Tibial nerve (tissue), 4 donors: ENCODE measurements around the gene WDR82. TPM values are rescaled to one million over a fixed set of nuclear protein-coding genes. Genes with fewer than 3 reads are reported as not detected.

Experiments used
- DNase-seq, 2 donors: peaks; one replicate each; pipeline ENCODE4 v3.0.0-alpha.2; 2019; ENCODE audit warnings: low spot score in 2 of 2
- H3K27ac ChIP-seq, 4 donors: fragments of 200-600 bp; sonication (generic) in 3 of 4; one replicate each; pipeline ENCODE4 v1.5.1; 2017 to 2019; ENCODE audit warnings: mild to moderate bottlenecking in 1 of 4
- H3K27me3 ChIP-seq, 2 donors: fragments of 200-600 bp; sonication (generic) in 1 of 2; one replicate each; pipeline versions ENCODE4 v1.5.1 to v1.6.0; 2017 to 2019
- H3K36me3 ChIP-seq, 3 donors: fragments of 200-600 bp; sonication (generic); one replicate each; pipeline ENCODE4 v1.5.1; 2018 to 2019
- H3K4me1 ChIP-seq, 4 donors: fragments of 200-600 bp; sonication (generic) in 3 of 4; one replicate each; pipeline ENCODE4 v1.5.1; 2017 to 2019
- H3K4me3 ChIP-seq, 4 donors: fragments of 200-600 bp; sonication (generic) in 3 of 4; one replicate each; pipeline ENCODE4 v1.5.1; 2017 to 2019; ENCODE audit warnings: mild to moderate bottlenecking in 1 of 4, moderate library complexity in 1 of 4
- H3K9me3 ChIP-seq, 4 donors: fragments of 200-600 bp; sonication (generic) in 3 of 4; one replicate each; pipeline ENCODE4 v1.5.1; 2017 to 2019
- EP300 ChIP-seq, 2 donors: sonication (generic); formaldehyde crosslinking; IDR thresholded peaks; one replicate each; pipeline ENCODE4 v1.6.1; 2017; ENCODE audit warnings: antibody characterized with exemption in 2 of 2, mild to moderate bottlenecking in 1 of 2
- POLR2A ChIP-seq, 2 donors: fragments of 450-650 bp; IDR thresholded peaks; one replicate each; pipeline ENCODE4 v1.6.1; 2017; ENCODE audit warnings: antibody characterized with exemption in 2 of 2, mild to moderate bottlenecking in 2 of 2, moderate library complexity in 2 of 2
- WGBS, 2 donors: methylation state at CpG; one replicate each; pipeline ENCODE4 v1.1.5; 2018; 5-methylcytosine and 5-hydroxymethylcytosine counted together
- small RNA-seq: library from RNA; depleted of rRNA; stranded (forward); fragments of <200 nt; gene quantifications from one replicate; pipeline ENCODE3, GENCODE V24; 2016
- total RNA-seq, 4 donors: library from RNA; depleted of rRNA; stranded (reverse); fragments of >200 nt; gene quantifications; one replicate each; pipeline ENCODE4 v1.1.0, GENCODE V29; 2016
- TF ChIP-seq, protein P1 (sequence below), 5 experiments: fragments of 200-600 bp in 3 of 5; fragments of 450-650 bp in 2 of 5; sonication (generic) in 3 of 5; IDR thresholded peaks; one replicate each; pipeline ENCODE4 v1.5.1; 2016 to 2019; ENCODE audit warnings: antibody characterized with exemption in 5 of 5, mild to moderate bottlenecking in 3 of 5, moderate library complexity in 2 of 5

Gene WDR82
- total RNA-seq, 4 donors from 2014 or later: 42.1 to 52.9 (median 48.6) TPM

GRCh38 chr3:52210550-52211046, 67.9 kb downstream of the WDR82 start:
- Histone ChIP-seq H3K27me3 (no peaks in the 10 kb centered on the region), H3K27ac (no peak overlapping the region), H3K4me3 (no peak overlapping the region), H3K36me3 (peaks cover 6 to 100% (median 30%) of the 10 kb centered on the region in 3 donors), H3K9me3 (no peaks in the 10 kb centered on the region), H3K4me1 (no peaks in the 10 kb centered on the region)
- no peak for DNase-seq
- no peak for TF ChIP-seq EP300 (IDR thresholded peaks at IDR 0.05)
- TF ChIP-seq, protein P1, sequence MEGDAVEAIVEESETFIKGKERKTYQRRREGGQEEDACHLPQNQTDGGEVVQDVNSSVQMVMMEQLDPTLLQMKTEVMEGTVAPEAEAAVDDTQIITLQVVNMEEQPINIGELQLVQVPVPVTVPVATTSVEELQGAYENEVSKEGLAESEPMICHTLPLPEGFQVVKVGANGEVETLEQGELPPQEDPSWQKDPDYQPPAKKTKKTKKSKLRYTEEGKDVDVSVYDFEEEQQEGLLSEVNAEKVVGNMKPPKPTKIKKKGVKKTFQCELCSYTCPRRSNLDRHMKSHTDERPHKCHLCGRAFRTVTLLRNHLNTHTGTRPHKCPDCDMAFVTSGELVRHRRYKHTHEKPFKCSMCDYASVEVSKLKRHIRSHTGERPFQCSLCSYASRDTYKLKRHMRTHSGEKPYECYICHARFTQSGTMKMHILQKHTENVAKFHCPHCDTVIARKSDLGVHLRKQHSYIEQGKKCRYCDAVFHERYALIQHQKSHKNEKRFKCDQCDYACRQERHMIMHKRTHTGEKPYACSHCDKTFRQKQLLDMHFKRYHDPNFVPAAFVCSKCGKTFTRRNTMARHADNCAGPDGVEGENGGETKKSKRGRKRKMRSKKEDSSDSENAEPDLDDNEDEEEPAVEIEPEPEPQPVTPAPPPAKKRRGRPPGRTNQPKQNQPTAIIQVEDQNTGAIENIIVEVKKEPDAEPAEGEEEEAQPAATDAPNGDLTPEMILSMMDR (IDR thresholded peaks at IDR 0.05): no peak
- TF ChIP-seq POLR2A (IDR thresholded peaks at IDR 0.05): no peak
- WGBS, 2 donors: 87 to 88% methylated on average over 6 of the region's 6 CpGs

DNA sequence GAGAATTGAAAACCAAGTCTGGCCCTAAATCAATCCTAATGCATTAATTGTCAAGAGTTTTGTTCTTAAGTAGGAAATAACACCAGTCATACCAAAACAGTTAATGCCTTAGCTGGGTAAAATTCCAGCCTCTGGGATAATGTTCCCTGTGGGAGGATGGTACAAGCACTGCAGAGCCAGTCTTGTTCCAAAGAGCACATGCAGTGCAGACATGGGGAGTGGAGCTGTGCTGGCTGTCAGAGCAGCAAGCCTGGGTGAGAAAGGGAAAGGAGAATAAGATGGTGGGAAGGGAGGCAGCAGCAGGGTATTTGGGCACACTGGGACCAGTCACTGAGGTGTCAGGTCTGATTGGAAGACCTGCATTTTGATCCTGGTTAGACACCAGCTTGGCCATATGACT, 68.4 kb downstream of the WDR82 start:
- Histone ChIP-seq H3K9me3 (no peaks in the 10 kb centered on the region), H3K27me3 (no peaks in the 10 kb centered on the region), H3K27ac (no peak overlapping the region), H3K4me3 (no peak overlapping the region), H3K36me3 (peaks cover 6 to 100% (median 30%) of the 10 kb centered on the region in 3 donors), H3K4me1 (no peaks in the 10 kb centered on the region)
- no peak for DNase-seq
- no peak for TF ChIP-seq POLR2A (IDR thresholded peaks at IDR 0.05)

GRCh38 chr3:52208556-52208955, 69.9 kb downstream of the WDR82 start:
- no peak overlapping the region for H3K27ac ChIP-seq
- 88 to 92% methylated on average over 4 of the region's 4 CpGs for WGBS, 2 donors
- no peaks in the 10 kb centered on the region for H3K27me3 ChIP-seq
- H3K4me1 ChIP-seq: no peaks in the 10 kb centered on the region
- H3K4me3 ChIP-seq: no peak overlapping the region
- DNase-seq: no peak
- H3K9me3 ChIP-seq: no peaks in the 10 kb centered on the region
- H3K36me3 ChIP-seq: peaks cover 6 to 100% (median 30%) of the 10 kb centered on the region in 3 donors
- TF ChIP-seq, protein P1 (IDR thresholded peaks at IDR 0.05): no peak
- TF ChIP-seq EP300 (IDR thresholded peaks at IDR 0.05) (no peak), POLR2A (IDR thresholded peaks at IDR 0.05) (no peak)

GRCh38 chr3:52205727-52206372, 72.6 kb downstream of the WDR82 start:
- no peak for DNase-seq
- Histone ChIP-seq H3K4me3 (no peak overlapping the region), H3K36me3 (peaks cover 4 to 94% (median 10%) of the 10 kb centered on the region in 3 donors), H3K4me1 (peaks cover 0 to 17% (median 2%) of the 10 kb centered on the region in 4 donors), H3K27ac (no peak overlapping the region), H3K27me3 (no peaks in the 10 kb centered on the region), H3K9me3 (no peaks in the 10 kb centered on the region)
- 87 to 91% methylated on average over 6 of the region's 6 CpGs for WGBS, 2 donors
- TF ChIP-seq POLR2A (IDR thresholded peaks at IDR 0.05) (no peak), EP300 (IDR thresholded peaks at IDR 0.05) (no peak)
- TF ChIP-seq, protein P1 (IDR thresholded peaks at IDR 0.05): no peak

Small RNA genes within 50 kb of the gene (small RNA-seq; reads per million reads assigned to genes)
- not detected for gene MIR135A1
- gene MIRLET7G: 341 reads per million, percentile 97 among the genes with 10 or more reads in this experiment

Other genes starting within 250 kb of the WDR82 start
- 10 to 100 TPM in 3 of 4 donors, 1 to 10 TPM in 1; 8.1 to 15.0 (median 11.5) TPM for gene DUSP7, start 222.1 kb downstream of the WDR82 start, total RNA-seq
- gene POC1A, start 124.2 kb downstream of the WDR82 start, total RNA-seq: 1 to 10 TPM in 3 of 4 donors, under 1 TPM in 1; 0.84 to 3.1 (median 2.4) TPM
- gene ALAS1, start 80.5 kb downstream of the WDR82 start, total RNA-seq: 10 to 100 TPM; 26.1 to 37.1 (median 32.0) TPM
- under 1 TPM in 2 of 4 donors, not detected in 2; 0.30 to 0.39 TPM for gene TLR9, start 53.0 kb downstream of the WDR82 start, total RNA-seq
- gene TWF2, start 39.5 kb downstream of the WDR82 start, total RNA-seq: 10 to 100 TPM; 59.2 to 72.9 (median 60.4) TPM
- 10 to 100 TPM; 25.8 to 35.1 (median 27.8) TPM for gene PPM1M, start 32.9 kb downstream of the WDR82 start, total RNA-seq
- 10 to 100 TPM in 3 of 4 donors, 1 to 10 TPM in 1; 5.4 to 27.1 (median 19.9) TPM for gene GLYCTK, start 9.2 kb upstream of the WDR82 start, total RNA-seq
- 10 to 100 TPM; 12.0 to 26.1 (median 15.5) TPM for gene DNAH1, start 37.7 kb upstream of the WDR82 start, total RNA-seq
- 10 to 100 TPM; 39.1 to 77.7 (median 64.5) TPM for gene BAP1, start 131.4 kb upstream of the WDR82 start, total RNA-seq
- gene PHF7, start 132.0 kb upstream of the WDR82 start, total RNA-seq: 10 to 100 TPM in 2 of 4 donors, 1 to 10 TPM in 2; 7.2 to 23.5 (median 12.1) TPM
- 10 to 100 TPM; 11.5 to 67.5 (median 32.7) TPM for gene SEMA3G, start 166.5 kb upstream of the WDR82 start, total RNA-seq
- 100 to 1,000 TPM; 235 to 624 (median 535) TPM for gene TNNC1, start 175.4 kb upstream of the WDR82 start, total RNA-seq
- gene NISCH, start 177.0 kb upstream of the WDR82 start, total RNA-seq: 100 to 1,000 TPM; 192 to 305 (median 232) TPM
- gene STAB1, start 216.7 kb upstream of the WDR82 start, total RNA-seq: 100 to 1,000 TPM; 167 to 527 (median 264) TPM